Measurements from ENCODE around the gene RNLS. TPM values are rescaled to one million over a fixed set of nuclear protein-coding genes. Genes with fewer than 3 reads are reported as not detected.

Gene RNLS
- total and polyA plus RNA-seq, 2 of the 4 experiments (the other 2 are of a cell fraction), result 4.5 to 7.0 TPM

GRCh38 chr10:88431103-88431502 is 152.0 kb downstream of the RNLS start:
- Histone ChIP-seq H2AK9ac (replicated peaks; ENCODE audit: low read depth, low read length, poor library complexity) (no peak overlapping the region), H3K23ac (ENCODE audit: low read depth, low read length) (no peak overlapping the region), H3K56ac (ENCODE audit: extremely low read depth, insufficient read depth, low read length) (no peak overlapping the region), H3K4me3 (ENCODE audit: insufficient read depth, low read depth, low read length) (no peak overlapping the region), H3K79me1 (ENCODE audit: low read depth in 1 of 2, low read length in 2 of 2) (no peaks in the 10 kb centered on the region), H4K20me1 (ENCODE audit: insufficient read depth, low read length) (no peaks in the 10 kb centered on the region), H3K4me1 (ENCODE audit: control insufficient read depth, insufficient read depth, low read length) (no peaks in the 10 kb centered on the region), H3K14ac (replicated peaks; ENCODE audit: low read depth, low read length) (no peak overlapping the region), H2AFZ (replicated peaks; ENCODE audit: low read length, poor library complexity) (no peak overlapping the region), H4K8ac (ENCODE audit: low read depth in 2 of 2, low read length in 2 of 2) (no peak overlapping the region), H3K27me3 (ENCODE audit: control insufficient read depth, insufficient read depth, low read length) (peaks cover 2% of the 10 kb centered on the region), H4K91ac (ENCODE audit: insufficient read depth, low read depth, low read length) (no peak overlapping the region), H2BK15ac (ENCODE audit: low read depth, low read length) (no peak overlapping the region), H3K9me3 (ENCODE audit: control insufficient read depth, insufficient read depth, low read length) (no peaks in the 10 kb centered on the region), H4K5ac (ENCODE audit: low read depth, low read length) (no peak overlapping the region), H3K27ac (ENCODE audit: insufficient read depth, low read length) (no peak overlapping the region), H3K18ac (ENCODE audit: low read depth, low read length) (no peak overlapping the region), H2BK20ac (ENCODE audit: low read depth, low read length) (no peak overlapping the region), H3K36me3 (ENCODE audit: control insufficient read depth, insufficient read depth, low read length) (no peaks in the 10 kb centered on the region), H3K9ac (ENCODE audit: low read depth, low read length) (no peak overlapping the region), H3K4me2 (ENCODE audit: low read depth, low read length) (no peak overlapping the region), H3K4ac (ENCODE audit: low read depth, low read length) (no peak overlapping the region), H2AK5ac (ENCODE audit: low read depth, low read length) (no peak overlapping the region), H2BK120ac (ENCODE audit: low read depth, low read length) (no peak overlapping the region), H3K9me1 (ENCODE audit: insufficient read depth, low read length) (no peaks in the 10 kb centered on the region), H2BK5ac (ENCODE audit: low read depth, low read length, poor library complexity, severe bottlenecking) (no peak overlapping the region)
- intact Hi-C loops (cut with micrococcal nuclease) (no loop called here), in situ Hi-C loops (cut with MboI; ENCODE audit: low sequenced_read_pairs) (no loop called here), dilution Hi-C loops (cut with HindIII; ENCODE audit: low sequenced_read_pairs, unreplicated experiment) (no loop called here)
- POLR2A ChIA-PET (ENCODE audit: unreplicated experiment), result no interaction called here
- WGBS, 2 experiments (ENCODE audit: extremely low coverage in 2 of 2, insufficient read length in 1 of 2), result no CpG with 5 or more reads among the region's 1 CpG
- CTCF ChIA-PET, result no interaction called here
- ATAC-seq (ENCODE audit: low read depth) (no peak), DNase-seq (no peak)
- TF ChIP-seq BHLHE40 (IDR thresholded peaks at IDR 0.05; ENCODE audit: low read depth, low read length) (no peak), ELK1 (IDR thresholded peaks at IDR 0.05; ENCODE audit: borderline replicate concordance, low read depth, low read length) (no peak), SMC3 (IDR thresholded peaks at IDR 0.05; ENCODE audit: low read depth, low read length) (no peak), RFX5 (IDR thresholded peaks at IDR 0.05; ENCODE audit: low read depth, low read length) (no peak), MAZ (IDR thresholded peaks at IDR 0.05; ENCODE audit: borderline replicate concordance, low read depth, low read length) (no peak), MAFK (IDR thresholded peaks at IDR 0.05; ENCODE audit: low read depth, low read length) (no peak), CEBPB (IDR thresholded peaks at IDR 0.05; ENCODE audit: low read depth, low read length) (no peak), CHD1 (IDR thresholded peaks at IDR 0.05; ENCODE audit: low read depth, low read length) (no peak), USF2 (IDR thresholded peaks at IDR 0.05; ENCODE audit: low read depth, low read length) (no peak), RCOR1 (IDR thresholded peaks at IDR 0.05; ENCODE audit: insufficient replicate concordance, low read length) (no peak), CTCF (conservative IDR thresholded peaks at IDR 0.05; ENCODE audit: low read depth, low read length) (no peak), POLR2A (IDR thresholded peaks at IDR 0.05; ENCODE audit: low read depth, low read length) (no peak), MXI1 (IDR thresholded peaks at IDR 0.05; ENCODE audit: borderline replicate concordance, low read depth, low read length) (no peak), FOS (IDR thresholded peaks at IDR 0.05; ENCODE audit: low read depth, low read length) (no peak), RAD21 (IDR thresholded peaks at IDR 0.05; ENCODE audit: low read length) (no peak), NFE2L2 (IDR thresholded peaks at IDR 0.05; ENCODE audit: low read depth, low read length) (no peak)
- BruUV-seq (replicated peaks), result no TSS peak

All from IMR-90 (cell line).